GM04503 (cell line): ENCODE measurements around the gene NCBP2.

Source experiments
- DNase-seq: peaks from one replicate; pipeline ENCODE4 v3.0.0-alpha.2; 2012; ENCODE audit warnings: low read depth

Gene NCBP2

DNA sequence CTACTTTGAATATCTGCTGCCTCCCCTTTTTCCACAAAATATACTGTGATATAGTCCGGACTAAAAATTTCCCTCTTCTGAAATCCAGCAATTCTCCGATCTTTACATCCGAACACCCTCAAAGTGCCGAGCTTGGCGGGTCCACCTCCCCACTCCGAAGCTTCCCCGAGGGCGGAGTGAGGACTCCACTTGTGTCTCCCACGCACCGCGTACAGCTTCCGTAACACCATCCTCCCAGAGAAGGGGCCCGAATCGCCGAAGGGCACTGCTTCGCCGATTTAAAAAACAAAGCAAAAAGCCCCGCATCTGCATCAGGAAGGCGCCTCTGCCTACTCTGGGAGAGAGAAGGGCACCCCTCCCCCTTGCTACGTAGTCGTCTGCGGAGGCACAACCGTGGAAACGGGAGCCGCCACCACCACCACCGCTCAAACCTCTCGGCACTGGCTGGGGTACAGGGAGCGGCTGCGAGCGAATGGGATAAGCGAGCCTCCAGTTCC lies 551 bp downstream of the NCBP2 start:
- DNase-seq = peak; percentile 11

DNA sequence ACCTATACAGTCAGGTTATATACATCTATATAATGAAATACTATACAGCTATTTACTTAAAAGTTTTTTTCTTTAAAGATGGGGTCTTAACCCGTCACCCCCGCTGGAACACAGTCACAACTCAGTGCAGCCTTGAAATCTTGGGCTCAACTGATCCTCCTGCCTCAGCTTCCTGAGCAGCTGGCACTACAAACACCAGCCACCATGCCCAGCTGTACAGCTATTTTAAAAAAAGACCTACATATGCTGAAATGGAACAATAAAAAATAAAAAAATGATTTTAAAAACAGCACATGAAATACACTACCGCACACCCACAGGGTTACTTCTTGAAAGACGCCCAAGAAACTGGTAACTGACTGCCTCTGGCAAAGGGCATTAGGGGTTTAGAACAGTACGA lies 3.8 kb downstream of the NCBP2 start:
- DNase-seq = no peak

DNA sequence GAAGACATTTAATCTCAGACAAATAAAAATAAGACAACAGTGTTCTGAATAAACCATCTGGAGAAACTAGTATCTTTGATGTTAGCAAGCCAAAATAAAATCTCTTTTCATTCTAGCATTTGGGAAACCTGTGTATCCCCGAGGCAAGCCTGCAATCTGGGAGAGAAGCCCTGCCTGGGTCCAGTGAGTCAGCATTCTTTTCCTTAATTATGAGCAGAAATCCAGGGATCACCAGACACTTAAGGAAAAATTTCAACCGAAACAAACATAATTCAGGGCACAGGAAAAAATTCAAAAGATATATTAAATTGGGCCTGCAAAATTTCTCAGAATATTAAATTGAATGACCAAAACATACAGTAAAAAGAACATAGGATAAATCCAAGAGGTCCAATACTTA lies 4.2 kb downstream of the NCBP2 start:
- DNase-seq = no peak

DNA sequence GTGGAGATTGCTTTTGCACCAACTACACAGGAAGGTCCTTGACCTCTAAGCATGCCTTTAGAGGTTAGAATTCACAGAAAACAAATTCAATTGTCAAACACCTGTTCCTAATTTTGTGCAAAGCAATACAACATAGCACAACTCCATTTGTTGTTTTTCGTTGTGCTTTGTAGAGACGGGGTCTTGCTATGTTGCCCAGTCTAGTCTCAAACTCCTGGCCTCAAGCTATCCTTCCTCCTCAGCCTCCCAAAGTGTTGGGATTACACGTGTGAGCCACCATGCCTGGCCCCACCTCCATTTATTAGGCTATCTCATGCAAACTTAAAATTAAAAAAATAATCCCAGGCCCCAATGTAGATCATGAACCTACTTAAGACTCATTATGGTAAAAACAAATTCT lies 6.0 kb downstream of the NCBP2 start:
- no peak for DNase-seq

DNA sequence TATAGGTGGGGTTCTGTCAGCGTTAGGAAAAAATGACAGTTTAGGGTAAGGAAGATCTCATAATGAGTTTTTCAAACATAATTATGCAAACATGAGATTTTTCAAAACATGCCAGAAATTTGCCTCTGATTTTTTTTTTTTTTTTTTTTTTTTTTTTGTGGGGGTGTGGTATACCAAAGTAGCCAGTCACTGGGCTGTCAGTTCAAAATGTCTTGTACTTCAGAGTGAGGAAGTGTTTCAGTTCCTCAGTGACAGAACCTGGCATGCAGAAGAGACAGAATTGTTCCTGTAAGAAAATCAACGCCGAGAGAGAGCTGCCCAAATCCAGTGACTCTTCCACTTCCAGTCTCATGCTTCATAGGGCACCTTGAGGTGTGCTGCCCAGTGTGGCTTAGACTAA lies 9.7 kb downstream of the NCBP2 start:
- DNase-seq = no peak

DNA sequence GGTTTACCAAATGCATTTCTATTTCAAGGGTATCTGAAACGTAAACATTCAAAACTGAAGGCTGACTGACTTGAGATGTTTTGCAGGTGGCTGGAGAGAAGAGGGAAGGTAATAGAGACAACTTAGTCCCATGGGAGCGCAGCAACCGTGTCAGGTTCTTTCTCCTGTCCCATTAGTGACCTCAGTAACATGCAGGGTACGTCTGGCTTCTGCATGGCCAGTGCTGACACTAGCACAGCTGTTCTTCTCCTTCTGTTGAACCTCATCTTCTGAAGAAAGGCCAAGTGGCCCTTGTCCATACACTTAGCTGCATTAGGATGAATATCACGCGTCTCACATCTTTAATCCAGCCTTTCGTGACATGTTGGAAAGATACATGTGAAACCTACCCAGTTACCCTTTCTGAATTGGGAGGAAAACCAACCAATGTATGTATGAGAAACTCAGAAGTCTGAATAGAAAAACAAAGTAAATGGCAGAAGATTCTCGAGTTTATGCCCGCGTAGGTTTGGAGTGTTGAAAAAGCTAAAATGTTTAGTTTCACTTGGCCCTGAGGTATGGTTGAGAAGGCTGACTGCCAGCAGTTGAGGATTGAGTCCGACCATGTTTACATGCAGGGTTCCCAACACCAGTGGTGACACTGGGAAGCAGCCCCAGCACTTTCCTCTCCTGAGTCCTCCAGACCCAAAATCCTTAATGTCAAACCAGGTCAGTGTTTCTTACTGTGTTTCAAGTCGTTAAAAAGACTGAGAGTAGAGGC lies 10.3 kb downstream of the NCBP2 start:
- no peak for DNase-seq

DNA sequence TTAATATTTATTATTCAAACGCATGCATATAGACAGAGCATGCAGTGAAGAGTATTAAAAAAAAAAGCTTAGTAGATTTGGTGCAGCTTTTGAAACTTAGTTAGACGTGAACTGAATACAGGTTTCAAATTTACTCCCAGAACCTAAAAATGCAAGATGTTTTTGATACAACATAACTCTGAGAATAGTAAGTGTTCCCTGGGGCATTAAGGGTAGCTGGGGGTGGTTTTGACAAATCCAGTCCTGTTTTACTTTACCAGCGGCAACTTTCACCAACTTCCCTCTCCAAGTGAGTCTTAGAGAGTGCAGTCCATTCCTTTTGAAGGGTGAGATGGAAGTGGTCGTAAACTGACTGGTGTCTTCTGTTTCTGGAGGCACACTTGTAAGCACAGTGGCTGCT lies 11.2 kb downstream of the NCBP2 start:
- DNase-seq = no peak

DNA sequence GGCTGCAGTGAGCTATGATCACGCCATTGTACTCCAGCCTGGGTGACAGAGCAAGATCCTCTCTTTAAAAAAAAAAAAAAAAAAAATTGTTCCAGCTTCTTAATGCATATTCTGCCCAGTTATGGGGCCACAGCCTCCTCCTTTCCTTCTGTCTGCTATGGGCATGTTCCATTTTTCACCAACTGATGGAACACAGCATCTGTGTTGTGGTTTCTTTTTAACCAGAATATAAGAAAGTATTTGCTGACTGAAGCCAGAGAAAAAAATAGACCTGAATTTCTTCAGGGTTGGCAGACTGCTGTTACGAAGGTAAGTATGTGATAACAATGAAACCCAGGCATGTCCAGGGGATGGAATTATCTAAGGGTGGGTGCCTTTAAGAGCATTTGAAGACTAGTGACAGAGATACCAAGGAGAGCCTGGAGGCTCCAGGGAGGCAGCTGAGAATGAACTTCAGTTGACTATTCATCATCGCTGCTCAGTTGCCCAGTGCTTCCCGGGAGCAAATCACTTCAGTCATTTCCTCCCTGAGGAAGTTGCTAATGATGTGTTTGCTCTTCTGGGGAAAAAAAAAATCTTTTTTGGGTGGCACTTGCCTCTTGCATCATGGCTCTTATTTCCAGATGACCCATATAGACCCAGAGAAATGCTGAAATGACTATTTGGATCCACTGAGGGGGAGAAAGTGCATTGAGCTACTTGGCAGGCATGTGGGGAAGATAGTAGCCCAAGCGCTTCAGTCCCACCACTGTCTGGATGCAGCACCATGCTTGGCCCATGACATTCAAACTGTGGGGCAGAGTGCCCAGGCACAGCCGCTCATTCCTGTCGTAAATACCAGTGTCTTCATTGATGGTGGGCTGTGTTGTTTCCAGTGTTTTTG lies 14.5 kb downstream of the NCBP2 start:
- no peak for DNase-seq

DNA sequence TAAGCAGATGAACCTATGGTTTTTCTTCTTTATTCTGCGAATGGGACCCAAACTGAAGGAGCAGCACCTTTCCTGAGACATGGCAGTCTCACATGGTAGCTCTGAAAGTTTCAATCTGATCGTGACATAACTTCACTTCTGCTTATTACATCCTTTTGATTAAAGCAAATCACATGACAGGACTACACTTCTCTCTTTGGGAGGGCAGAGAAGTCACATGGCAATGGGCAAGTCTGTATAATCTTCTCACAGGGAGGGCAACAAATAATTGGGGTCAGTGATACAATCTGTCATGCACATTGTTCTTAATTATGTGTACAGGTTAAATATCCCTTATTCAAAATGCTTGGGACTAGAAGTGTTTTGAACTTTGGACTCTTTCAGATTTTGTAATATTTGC lies 21.6 kb downstream of the NCBP2 start:
- no peak for DNase-seq

DNA sequence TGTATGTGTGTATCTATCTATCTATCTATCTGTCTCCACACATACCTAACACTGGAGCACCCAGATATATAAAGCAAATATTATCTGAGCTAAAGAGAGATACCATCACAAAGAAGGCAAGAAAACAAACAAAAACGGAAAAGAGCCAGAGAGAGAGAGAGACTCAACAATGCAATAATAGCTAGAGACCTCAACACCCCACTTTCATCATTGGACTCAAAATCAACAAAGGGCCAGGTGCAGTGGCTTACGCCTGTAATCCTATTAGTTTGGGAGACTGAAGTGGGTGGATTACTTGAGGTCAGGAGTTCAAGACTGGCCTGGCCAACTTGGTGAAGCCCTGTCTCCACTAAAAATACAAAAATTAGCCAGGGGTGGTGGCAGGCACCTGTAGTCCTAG lies 23.4 kb downstream of the NCBP2 start:
- DNase-seq = no peak

DNA sequence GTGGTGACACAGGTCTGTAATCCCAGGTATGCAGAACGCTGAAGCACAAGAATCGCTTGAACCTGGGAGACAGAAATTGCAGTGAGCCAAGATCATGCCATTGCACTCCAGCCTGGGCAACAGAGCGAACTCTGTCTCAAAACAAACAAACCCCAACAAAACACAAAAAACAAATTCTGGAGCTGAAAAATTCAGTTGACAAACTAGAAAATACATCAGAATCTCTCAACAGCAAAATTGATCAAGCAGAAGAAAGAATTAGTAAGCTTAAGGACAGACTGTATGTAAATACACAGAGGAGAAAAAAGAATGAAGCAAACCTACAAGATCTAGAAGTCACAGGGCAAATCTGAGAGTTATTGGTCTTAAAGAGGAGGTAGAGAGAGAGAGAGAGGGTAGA lies 25.3 kb downstream of the NCBP2 start:
- no peak for DNase-seq

DNA sequence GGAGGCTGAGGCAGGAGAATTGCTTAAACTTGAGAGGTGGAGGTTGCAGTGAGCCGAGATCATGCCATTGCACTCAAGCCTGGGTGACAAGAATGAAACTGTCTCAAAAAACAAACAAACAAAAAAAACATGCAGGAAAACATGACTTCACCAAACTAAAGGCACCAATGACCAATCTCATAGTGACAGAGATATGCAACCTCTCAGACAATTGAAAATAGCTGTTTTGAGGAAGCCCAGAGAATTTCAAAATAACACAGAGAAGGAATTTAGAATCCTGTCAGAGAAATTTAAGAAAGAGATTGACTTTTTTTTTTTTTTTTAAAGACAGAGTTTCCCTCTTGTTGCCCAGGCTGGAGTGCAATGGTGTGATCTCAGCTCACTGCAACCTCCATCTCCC lies 26.1 kb downstream of the NCBP2 start:
- DNase-seq = no peak

DNA sequence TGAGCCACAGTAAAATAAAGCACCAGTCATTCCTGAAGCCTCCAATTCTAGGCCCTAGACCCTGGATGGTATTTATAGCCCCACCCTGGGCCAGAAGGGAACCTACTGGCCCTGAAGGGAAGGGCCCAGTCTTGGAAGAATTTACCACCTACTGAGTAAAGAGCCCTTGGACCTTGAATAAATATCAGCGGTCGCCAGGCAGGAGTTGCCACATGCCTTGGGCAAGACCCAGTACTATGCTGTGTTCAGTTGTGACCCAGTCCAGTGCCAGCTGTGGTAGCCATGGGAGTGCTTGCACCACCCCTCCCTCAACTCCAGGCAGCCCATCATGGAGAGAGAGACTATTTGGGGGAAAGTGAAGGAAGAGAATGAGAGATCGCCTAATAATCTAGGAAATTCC lies 27.0 kb downstream of the NCBP2 start:
- DNase-seq = no peak

DNA sequence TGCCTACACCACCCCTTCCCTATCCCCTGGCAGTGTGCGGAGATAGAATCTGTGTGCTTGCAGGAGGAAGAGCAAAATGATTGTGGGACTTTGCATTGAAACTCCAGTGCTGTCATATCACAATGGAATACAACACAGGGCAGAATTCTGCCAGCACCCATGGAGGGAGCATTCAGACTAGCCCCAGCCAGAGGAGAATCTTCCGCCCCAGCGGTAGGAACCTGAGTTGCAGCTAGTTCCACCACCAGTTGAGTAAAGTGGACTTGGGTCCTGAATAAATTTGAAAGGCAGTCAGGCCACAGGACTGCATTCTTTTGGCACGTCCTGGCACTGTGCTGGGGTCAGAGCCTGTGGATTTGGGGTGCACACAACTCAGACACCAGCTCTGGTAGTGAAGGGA lies 27.5 kb downstream of the NCBP2 start:
- no peak for DNase-seq

DNA sequence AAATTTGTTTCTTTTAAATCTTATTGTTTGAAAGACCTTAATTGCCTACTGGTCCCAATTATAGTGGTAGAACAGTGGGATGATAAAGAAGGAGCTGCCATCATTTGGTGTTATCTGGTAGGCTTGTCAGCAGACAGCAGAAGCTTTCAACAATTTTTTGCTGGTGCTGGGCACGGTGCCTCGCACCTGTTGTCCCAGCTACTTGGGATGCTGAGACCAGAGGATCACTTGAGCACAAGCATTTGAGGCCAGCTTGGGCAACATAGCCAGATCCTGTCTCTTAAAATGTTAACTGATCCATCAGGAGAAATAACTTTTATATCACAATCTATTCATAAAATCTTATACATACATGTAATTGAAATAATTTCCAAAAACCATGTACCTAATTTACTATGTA lies 38.6 kb downstream of the NCBP2 start:
- no peak for DNase-seq

DNA sequence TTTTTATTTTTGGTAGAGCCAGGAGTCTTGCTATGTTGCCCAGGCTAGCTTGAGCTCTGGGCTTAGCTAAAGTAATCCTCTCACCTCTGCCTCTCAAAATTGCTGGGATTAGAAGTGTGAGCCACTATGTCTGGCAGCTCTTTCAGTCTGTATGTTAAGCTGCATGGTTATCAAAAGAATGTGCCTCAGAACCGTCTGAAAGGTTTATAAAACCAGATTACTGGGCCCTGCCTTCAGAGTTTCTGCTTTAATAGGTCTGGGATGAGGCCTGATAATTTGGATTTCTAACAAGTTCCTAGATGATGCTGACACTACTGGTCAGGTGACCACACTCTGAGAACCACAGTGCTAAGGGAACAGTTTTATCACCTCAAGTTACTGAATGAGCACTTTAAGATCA lies 40.0 kb downstream of the NCBP2 start:
- no peak for DNase-seq

DNA sequence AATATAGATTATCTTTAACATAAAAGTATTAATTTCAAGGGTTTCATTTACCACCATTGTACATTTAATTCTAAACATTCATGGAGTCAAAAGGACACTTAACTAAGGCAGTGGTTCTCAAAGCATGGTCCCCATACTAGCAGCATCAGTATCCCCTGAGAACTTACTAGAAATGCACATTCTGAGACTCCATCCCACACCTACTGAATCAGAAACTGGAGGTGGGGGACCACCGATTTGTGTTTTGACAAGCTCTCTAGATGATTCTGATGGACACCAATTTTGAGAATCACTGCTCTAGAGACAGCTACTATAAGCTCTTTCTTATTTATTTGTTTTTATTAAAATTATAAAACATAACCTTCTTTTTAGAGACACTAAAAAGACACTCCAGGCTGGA lies 40.6 kb downstream of the NCBP2 start:
- no peak for DNase-seq

DNA sequence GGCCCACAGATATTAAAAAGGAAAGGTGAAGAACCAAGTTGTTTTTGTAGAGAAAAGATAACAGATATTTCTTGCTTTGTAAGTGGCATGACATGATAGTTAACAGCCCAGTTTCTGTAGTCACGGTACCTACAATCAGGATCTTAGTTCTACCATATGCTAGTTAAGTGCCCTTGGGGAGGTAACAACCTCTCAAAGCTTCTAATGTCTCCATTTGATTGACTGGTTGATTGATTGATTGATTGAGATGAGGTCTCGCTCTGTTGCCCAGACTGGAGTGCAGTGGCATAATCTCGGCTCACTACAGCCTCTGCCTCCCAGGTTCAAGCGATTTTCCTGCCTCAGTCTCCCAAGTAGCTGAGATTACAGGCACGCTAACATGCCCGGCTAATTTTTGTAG lies 46.1 kb downstream of the NCBP2 start:
- DNase-seq = no peak

DNA sequence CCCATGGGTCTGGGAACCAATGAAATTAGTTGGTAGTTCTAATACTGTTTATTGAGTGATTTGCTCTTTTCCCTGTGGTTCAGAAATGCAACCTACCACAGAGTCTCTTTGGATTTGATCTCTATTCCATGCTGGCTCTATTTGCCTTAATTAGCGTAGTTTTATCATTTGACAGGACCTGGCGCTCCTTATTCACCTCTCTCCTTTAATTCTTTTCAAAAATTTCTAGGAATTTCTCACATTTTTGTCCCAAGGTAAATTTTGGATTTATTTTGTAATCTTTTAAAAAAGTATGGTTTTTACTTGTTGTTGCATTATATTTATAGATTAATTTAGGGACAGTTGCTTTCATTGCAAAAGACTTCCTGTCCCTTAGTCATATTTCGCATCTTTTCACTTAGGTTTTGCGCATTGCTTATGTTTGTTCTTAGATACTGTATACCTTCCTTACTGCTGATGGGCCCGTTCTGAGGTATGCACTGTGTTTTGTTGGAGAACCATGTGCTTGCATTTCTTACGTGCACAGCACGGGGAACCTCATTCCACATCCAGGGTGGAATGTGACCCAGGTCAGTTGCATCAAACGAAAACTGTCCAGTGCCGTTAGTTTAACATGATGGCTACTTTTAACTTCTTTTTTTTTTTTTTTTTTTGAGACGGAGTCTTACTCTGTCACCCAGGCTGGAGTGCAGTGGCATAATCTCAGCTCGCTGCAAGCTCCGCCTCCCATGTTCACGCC lies 47.6 kb downstream of the NCBP2 start:
- DNase-seq = no peak

DNA sequence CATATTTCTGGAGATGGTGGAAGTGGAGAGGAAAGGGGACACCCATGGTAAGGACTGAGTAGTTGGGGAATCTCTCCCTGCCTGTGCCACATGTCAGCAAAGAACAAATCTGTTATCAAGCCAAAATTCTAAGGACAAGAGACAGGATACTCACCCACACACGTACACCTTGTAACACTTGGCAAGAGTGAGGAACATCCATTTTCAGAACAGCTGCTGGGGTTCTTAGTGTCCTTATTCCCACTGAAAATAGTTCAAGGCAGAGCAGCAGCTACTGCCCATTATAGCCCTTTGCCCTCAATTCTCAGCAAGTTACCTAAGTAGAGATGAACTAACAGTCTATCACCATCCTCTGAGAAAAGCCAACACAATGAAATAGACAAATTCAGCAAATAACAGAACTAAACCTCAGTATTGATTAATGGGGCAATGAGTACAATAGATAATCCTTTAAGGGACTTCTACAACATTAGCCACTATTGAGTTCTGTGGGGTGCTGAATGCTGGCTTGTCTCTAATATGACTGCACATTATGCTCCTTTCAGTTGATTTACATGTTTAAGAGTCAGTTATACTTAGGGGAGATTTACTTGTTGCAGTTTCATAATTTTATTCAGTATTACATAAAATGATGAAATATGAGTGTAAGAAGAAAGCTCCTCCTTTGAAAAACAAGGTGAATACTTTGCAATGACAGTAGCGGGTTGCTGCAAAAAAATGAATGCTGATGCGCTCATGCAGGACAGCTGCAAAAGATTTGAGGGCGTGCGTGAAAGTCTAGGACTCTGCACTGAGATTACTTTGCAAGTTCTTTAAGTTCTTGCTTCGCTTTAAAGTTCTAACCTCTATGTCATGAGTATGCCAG lies 52.3 kb downstream of the NCBP2 start:
- DNase-seq = no peak

DNA sequence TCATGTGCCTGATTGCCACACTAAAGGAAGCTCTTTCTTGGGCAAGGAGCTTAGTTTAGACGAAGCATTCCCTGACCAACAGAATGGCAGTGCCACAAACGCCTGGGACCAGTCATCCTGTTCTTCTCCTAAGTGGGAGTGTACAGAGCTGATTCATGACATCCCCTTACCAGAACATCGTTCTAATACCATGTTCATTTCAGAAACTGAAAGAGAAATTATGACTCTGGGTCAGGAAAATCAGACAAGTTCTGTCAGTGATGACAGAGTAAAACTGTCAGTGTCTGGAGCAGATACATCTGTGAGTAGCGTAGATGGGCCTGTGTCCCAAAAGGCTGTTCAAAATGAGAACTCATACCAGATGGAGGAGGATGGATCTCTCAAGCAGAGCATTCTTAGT lies 56.2 kb downstream of the NCBP2 start:
- DNase-seq = no peak
